GM21576 (cell line): ENCODE results near the gene SLC35F2.

Source experiments
- ATAC-seq: cut with Tn5 transposase; IDR thresholded peaks from one replicate; pipeline ENCODE4 v1.9.1; 2021; ENCODE audit warnings: mild to moderate bottlenecking, moderate library complexity; ENCODE audit not compliant: unreplicated experiment

Gene SLC35F2

DNA sequence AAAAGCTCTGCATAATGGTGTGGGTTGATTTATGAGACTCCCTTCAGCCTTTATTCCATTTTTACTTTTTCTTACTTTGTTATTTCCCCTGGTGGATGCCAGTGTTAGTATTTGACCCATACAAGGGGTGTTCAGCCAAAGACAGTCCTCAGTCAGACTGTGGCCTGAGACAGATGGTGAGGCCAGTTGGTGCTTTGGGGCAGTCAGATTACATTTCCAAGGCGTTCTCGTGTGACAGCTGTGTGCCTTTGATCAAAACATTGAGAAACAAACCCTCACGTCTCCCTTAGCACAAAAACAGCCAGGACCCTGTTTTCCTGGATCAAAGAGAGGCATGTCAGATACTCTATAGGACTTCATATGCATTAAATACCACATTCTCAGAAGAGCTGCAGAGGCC, 115.4 kb downstream of the SLC35F2 start:
- no peak for ATAC-seq

DNA sequence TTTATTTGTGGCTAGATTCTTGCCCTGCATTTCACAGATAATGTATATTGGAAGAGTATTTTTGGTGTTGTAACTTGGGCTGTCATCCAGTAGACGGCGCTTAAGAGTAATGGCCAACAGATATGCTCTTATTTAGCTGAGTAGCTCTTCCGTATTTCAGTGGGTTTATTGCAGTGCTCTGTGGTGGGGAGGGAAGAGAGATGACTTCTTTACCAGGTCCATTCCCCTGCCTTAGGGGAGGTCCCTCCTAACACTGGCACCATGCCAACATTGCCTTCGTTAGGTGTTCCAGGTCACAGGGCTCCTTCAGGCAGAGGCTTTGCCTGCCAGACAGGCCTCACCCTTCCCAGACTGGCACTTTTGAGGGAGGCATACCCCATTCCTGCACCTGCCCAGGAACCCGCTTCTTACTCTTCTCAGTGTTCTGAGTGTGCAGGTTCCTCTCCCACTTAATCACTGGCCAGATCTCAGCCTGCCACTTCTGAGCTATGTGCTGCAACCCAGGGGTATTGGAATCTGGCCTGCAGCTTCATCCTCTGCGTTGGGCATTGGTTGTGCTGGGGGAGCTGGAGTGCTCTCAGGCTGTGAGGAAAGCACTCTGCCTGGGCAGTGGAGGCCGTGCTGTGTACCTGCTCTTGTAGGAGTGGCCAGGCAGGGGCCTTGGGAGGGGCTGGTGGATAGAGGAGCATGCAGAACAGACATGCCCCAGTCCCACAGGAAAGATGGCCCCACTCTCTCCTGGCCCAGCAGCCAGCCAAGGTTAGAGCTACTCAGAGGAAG, 117.4 kb downstream of the SLC35F2 start:
- ATAC-seq: peak; percentile 98
